Adrenal gland (tissue), 5 donors: ENCODE results near the gene BNC2.

ENCODE experiments used
- POLR2A ChIP-seq, 2 donors: fragments of 450-650 bp; IDR thresholded peaks; one replicate each; pipeline ENCODE4 v1.6.1; 2017; ENCODE audit warnings: antibody characterized with exemption in 2 of 2, mild to moderate bottlenecking in 2 of 2, moderate library complexity in 1 of 2
- TF ChIP-seq, protein P1 (sequence below), 6 experiments: fragments of 450-650 bp in 4 of 6; fragments of 200-600 bp in 2 of 6; sonication (generic) in 1 of 6; IDR thresholded peaks; 1 replicate in 5 of 6; 2 replicates in 1 of 6; pipeline versions ENCODE4 v1.5.1 to v1.8.0; 2016 to 2021; ENCODE audit warnings: antibody characterized with exemption in 6 of 6, mild to moderate bottlenecking in 2 of 6, moderate library complexity in 1 of 6
- donor health status: DM: no; HTN: no; CAD: no.

DNA sequence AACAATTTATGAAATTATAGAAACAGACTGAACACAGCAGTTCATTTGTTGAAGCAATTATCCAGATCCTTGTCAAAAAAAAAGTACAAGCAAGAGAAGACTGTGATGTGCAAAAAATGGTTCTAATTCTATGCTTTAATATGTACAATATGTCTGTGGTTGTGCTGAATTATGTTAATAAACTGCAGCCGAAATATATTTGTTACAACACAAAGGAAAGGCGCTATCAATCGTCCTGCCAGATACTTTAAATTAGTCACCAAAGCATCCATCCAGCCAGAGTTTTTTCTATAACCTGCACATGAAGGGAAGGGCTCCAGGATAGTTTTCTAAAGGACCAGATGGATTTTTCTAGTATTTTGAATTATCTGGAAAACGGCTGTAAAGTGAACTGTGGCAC lies 259.5 kb downstream of the BNC2 start:
- TF ChIP-seq, protein P1, sequence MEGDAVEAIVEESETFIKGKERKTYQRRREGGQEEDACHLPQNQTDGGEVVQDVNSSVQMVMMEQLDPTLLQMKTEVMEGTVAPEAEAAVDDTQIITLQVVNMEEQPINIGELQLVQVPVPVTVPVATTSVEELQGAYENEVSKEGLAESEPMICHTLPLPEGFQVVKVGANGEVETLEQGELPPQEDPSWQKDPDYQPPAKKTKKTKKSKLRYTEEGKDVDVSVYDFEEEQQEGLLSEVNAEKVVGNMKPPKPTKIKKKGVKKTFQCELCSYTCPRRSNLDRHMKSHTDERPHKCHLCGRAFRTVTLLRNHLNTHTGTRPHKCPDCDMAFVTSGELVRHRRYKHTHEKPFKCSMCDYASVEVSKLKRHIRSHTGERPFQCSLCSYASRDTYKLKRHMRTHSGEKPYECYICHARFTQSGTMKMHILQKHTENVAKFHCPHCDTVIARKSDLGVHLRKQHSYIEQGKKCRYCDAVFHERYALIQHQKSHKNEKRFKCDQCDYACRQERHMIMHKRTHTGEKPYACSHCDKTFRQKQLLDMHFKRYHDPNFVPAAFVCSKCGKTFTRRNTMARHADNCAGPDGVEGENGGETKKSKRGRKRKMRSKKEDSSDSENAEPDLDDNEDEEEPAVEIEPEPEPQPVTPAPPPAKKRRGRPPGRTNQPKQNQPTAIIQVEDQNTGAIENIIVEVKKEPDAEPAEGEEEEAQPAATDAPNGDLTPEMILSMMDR (IDR thresholded peaks at IDR 0.05): no peak
- TF ChIP-seq POLR2A (IDR thresholded peaks at IDR 0.05): no peak
